GM23338 (cell line): ENCODE results near the gene FXN. TPM values are rescaled to one million over a fixed set of nuclear protein-coding genes. Genes with fewer than 3 reads are reported as not detected.

Experiments used
- ATAC-seq: fragments of 200-7000 bp; cut with Tn5 transposase; 3 replicates; pipeline ENCODE4 v1.9.1; 2020
- DNase-seq: peaks from one replicate; pipeline ENCODE4 v3.0.0-alpha.2; 2015; ENCODE audit warnings: low spot score
- H2AFZ ChIP-seq: fragments of 200-600 bp; sonication (generic); 2 replicates; pipeline ENCODE4 v1.8.0; 2016; ENCODE audit warnings: antibody characterized with exemption, mild to moderate bottlenecking, moderate library complexity
- H3F3A ChIP-seq: fragments of 200-600 bp; sonication (generic); replicated peaks from 2 replicates; pipeline ENCODE4 v1.8.0; 2017; ENCODE audit warnings: antibody characterized with exemption, mixed run types, low read depth
- H3K27ac ChIP-seq: fragments of 200-600 bp; sonication (generic); 2 replicates; pipeline ENCODE4 v1.6.1; 2016; ENCODE audit warnings: low read depth
- H3K27me3 ChIP-seq: fragments of 200-600 bp; sonication (generic); 2 replicates; pipeline ENCODE4 v1.8.0; 2016; ENCODE audit warnings: mild to moderate bottlenecking, mixed run types, moderate library complexity; ENCODE audit not compliant: insufficient read depth
- H3K36me3 ChIP-seq: fragments of 200-600 bp; sonication (generic); 2 replicates; pipeline ENCODE4 v1.8.0; 2016; ENCODE audit warnings: mild to moderate bottlenecking; ENCODE audit not compliant: insufficient read depth
- H3K4me1 ChIP-seq: fragments of 200-600 bp; sonication (generic); 2 replicates; pipeline ENCODE4 v1.8.0; 2016; ENCODE audit warnings: mild to moderate bottlenecking, moderate library complexity; ENCODE audit not compliant: insufficient read depth
- H3K4me2 ChIP-seq: fragments of 200-600 bp; sonication (generic); 2 replicates; pipeline ENCODE4 v1.7.1; 2017; ENCODE audit warnings: mixed run types
- H3K4me3 ChIP-seq: fragments of 200-600 bp; sonication (generic); 2 replicates; pipeline ENCODE4 v1.6.1; 2016; ENCODE audit warnings: mixed run types
- H3K79me2 ChIP-seq: fragments of 200-600 bp; sonication (generic); replicated peaks from 2 replicates; pipeline ENCODE4 v1.8.0; 2017; ENCODE audit warnings: mild to moderate bottlenecking; ENCODE audit not compliant: insufficient read depth
- H3K9me2 ChIP-seq: fragments of 200-600 bp; sonication (generic); 2 replicates; pipeline ENCODE4 v1.8.0; 2017; ENCODE audit not compliant: insufficient read depth
- H4K20me1 ChIP-seq: fragments of 200-600 bp; sonication (generic); replicated peaks from 2 replicates; pipeline ENCODE4 v1.8.0; 2017; ENCODE audit warnings: mild to moderate bottlenecking; ENCODE audit not compliant: insufficient read depth
- H3K27ac Mint-ChIP-seq: 2 replicates; pipeline ENCODE4 v1.8.0; 2020; ENCODE audit warnings: inconsistent platforms, mild to moderate bottlenecking, moderate library complexity, mixed read lengths
- H3K27me3 Mint-ChIP-seq: 3 replicates; pipeline ENCODE4 v1.8.0; 2022; ENCODE audit warnings: low read depth, mild to moderate bottlenecking, moderate library complexity, mixed read lengths, inconsistent platforms; ENCODE audit not compliant: insufficient read depth, poor library complexity
- H3K36me3 Mint-ChIP-seq: 3 replicates; pipeline ENCODE4 v1.8.0; 2021; ENCODE audit warnings: low read depth, mild to moderate bottlenecking, inconsistent platforms, moderate library complexity, mixed read lengths
- H3K4me1 Mint-ChIP-seq: 3 replicates; pipeline ENCODE4 v1.8.0; 2020; ENCODE audit warnings: mild to moderate bottlenecking, inconsistent platforms, mixed read lengths
- H3K4me3 Mint-ChIP-seq: 3 replicates; pipeline ENCODE4 v1.8.0; 2021; ENCODE audit warnings: moderate library complexity, mild to moderate bottlenecking, inconsistent platforms, mixed read lengths
- H3K9me3 Mint-ChIP-seq: 3 replicates; pipeline ENCODE4 v1.8.0; 2020; ENCODE audit warnings: moderate library complexity, mild to moderate bottlenecking, inconsistent platforms, mixed read lengths
- REST ChIP-seq: IDR thresholded peaks from one replicate; pipeline ENCODE4 v1.6.1; 2018; ENCODE audit warnings: antibody characterized with exemption; ENCODE audit not compliant: unreplicated experiment
- ZNF114 ChIP-seq: fragments of 250-450 bp; sonication (Bioruptor Pico); IDR thresholded peaks from 2 replicates; pipeline ENCODE4 v1.5.0; 2020; ENCODE audit warnings: mild to moderate bottlenecking, moderate library complexity
- ZNF331 ChIP-seq: fragments of 250-450 bp; sonication (Bioruptor Pico); IDR thresholded peaks from 2 replicates; pipeline ENCODE4 v1.5.0; 2020; ENCODE audit warnings: low read depth, mild to moderate bottlenecking, moderate library complexity
- polyA plus RNA-seq: library from polyadenylated mRNA; unstranded; fragments of >200 nt; fragmentation: Nextera tagmentation; extraction: Ambion mirVana; gene quantifications from 2 replicates; pipeline ENCODE4 v1.2.1, GENCODE V29; 2016
- total RNA-seq: library from RNA; depleted of rRNA; stranded (reverse); fragments of >200 nt; shearing (Covaris generic); gene quantifications from 2 replicates; pipeline ENCODE4 v1.2.3, GENCODE V29; 2014
- TF ChIP-seq, protein P1 (sequence below): fragments of 250-450 bp; sonication (Bioruptor Pico); IDR thresholded peaks from 2 replicates; pipeline ENCODE4 v1.5.0; 2020; ENCODE audit warnings: mild to moderate bottlenecking, moderate library complexity
- TF ChIP-seq, protein P2 (sequence below): IDR thresholded peaks from 2 replicates; pipeline ENCODE4 v1.6.1; 2016; ENCODE audit warnings: antibody characterized with exemption

FXN gene
- total and polyA plus RNA-seq, 2 experiments from 2014 or later = 26.1 to 66.4 TPM

- TF ChIP-seq, protein P1, sequence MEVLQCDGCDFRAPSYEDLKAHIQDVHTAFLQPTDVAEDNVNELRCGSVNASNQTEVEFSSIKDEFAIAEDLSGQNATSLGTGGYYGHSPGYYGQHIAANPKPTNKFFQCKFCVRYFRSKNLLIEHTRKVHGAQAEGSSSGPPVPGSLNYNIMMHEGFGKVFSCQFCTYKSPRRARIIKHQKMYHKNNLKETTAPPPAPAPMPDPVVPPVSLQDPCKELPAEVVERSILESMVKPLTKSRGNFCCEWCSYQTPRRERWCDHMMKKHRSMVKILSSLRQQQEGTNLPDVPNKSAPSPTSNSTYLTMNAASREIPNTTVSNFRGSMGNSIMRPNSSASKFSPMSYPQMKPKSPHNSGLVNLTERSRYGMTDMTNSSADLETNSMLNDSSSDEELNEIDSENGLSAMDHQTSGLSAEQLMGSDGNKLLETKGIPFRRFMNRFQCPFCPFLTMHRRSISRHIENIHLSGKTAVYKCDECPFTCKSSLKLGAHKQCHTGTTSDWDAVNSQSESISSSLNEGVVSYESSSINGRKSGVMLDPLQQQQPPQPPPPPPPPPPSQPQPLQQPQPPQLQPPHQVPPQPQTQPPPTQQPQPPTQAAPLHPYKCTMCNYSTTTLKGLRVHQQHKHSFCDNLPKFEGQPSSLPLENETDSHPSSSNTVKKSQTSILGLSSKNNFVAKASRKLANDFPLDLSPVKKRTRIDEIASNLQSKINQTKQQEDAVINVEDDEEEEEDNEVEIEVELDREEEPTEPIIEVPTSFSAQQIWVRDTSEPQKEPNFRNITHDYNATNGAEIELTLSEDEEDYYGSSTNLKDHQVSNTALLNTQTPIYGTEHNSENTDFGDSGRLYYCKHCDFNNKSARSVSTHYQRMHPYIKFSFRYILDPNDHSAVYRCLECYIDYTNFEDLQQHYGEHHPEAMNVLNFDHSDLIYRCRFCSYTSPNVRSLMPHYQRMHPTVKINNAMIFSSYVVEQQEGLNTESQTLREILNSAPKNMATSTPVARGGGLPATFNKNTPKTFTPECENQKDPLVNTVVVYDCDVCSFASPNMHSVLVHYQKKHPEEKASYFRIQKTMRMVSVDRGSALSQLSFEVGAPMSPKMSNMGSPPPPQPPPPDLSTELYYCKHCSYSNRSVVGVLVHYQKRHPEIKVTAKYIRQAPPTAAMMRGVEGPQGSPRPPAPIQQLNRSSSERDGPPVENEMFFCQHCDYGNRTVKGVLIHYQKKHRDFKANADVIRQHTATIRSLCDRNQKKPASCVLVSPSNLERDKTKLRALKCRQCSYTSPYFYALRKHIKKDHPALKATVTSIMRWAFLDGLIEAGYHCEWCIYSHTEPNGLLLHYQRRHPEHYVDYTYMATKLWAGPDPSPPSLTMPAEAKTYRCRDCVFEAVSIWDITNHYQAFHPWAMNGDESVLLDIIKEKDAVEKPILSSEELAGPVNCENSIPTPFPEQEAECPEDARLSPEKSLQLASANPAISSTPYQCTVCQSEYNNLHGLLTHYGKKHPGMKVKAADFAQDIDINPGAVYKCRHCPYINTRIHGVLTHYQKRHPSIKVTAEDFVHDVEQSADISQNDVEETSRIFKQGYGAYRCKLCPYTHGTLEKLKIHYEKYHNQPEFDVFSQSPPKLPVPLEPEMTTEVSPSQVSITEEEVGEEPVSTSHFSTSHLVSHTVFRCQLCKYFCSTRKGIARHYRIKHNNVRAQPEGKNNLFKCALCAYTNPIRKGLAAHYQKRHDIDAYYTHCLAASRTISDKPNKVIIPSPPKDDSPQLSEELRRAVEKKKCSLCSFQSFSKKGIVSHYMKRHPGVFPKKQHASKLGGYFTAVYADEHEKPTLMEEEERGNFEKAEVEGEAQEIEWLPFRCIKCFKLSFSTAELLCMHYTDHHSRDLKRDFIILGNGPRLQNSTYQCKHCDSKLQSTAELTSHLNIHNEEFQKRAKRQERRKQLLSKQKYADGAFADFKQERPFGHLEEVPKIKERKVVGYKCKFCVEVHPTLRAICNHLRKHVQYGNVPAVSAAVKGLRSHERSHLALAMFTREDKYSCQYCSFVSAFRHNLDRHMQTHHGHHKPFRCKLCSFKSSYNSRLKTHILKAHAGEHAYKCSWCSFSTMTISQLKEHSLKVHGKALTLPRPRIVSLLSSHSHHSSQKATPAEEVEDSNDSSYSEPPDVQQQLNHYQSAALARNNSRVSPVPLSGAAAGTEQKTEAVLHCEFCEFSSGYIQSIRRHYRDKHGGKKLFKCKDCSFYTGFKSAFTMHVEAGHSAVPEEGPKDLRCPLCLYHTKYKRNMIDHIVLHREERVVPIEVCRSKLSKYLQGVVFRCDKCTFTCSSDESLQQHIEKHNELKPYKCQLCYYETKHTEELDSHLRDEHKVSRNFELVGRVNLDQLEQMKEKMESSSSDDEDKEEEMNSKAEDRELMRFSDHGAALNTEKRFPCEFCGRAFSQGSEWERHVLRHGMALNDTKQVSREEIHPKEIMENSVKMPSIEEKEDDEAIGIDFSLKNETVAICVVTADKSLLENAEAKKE (CRISPR knock-in tag) = no peak
- no peak for TF ChIP-seq ZNF331 (CRISPR knock-in tag)
Measured at GRCh38 chr9:69137311-69137710, 101.8 kb downstream of the FXN start (continued).

DNA sequence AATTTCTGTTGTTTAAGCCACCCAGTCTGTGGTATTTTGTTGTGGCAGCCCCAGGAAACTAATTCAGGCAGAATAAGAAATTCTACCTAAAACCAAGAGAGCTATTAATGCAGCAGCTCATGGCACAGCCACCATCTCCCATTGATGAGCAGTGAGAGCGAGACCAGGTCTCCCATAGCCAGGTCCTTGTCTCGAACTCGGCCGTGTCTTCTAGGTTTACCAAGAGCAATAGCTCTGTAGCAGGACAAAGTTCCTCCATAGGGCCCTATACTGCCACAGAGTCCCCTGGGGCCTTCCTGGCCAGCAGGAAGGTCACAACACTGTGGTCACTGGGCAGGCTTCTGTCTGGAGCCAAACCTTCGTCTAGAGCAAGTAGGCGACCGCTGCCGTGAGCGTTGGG, 104.0 kb downstream of the FXN start:
- Histone ChIP-seq H3F3A (no peaks in the 10 kb centered on the region), H2AFZ (no peak overlapping the region), H4K20me1 (peaks cover 27% of the 10 kb centered on the region), H3K4me3 (no peak overlapping the region), H3K79me2 (peaks cover 98% of the 10 kb centered on the region), H3K9me2 (no peaks in the 10 kb centered on the region), H3K27ac (peak overlapping the region; percentile 65; the same call in 1 of the 2 replicates), H3K36me3 (peaks cover 8% of the 10 kb centered on the region; the same call in 1 of the 2 replicates), H3K27me3 (no peaks in the 10 kb centered on the region), H3K4me1 (peaks cover 18% of the 10 kb centered on the region), H3K4me2 (no peak overlapping the region)
- Mint-ChIP-seq H3K4me3 (no peak overlapping the region), H3K27ac (peak overlapping the region; percentile 4; the same call in 1 of the 2 replicates), H3K9me3 (no peaks in the 10 kb centered on the region), H3K27me3 (no peaks in the 10 kb centered on the region), H3K4me1 (peaks cover 19% of the 10 kb centered on the region), H3K36me3 (peaks cover 21% of the 10 kb centered on the region)
- ATAC-seq (no peak), DNase-seq (no peak)
- TF ChIP-seq, protein P2, sequence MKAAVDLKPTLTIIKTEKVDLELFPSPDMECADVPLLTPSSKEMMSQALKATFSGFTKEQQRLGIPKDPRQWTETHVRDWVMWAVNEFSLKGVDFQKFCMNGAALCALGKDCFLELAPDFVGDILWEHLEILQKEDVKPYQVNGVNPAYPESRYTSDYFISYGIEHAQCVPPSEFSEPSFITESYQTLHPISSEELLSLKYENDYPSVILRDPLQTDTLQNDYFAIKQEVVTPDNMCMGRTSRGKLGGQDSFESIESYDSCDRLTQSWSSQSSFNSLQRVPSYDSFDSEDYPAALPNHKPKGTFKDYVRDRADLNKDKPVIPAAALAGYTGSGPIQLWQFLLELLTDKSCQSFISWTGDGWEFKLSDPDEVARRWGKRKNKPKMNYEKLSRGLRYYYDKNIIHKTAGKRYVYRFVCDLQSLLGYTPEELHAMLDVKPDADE = no peak
- TF ChIP-seq REST = no peak
- TF ChIP-seq ZNF114 (CRISPR knock-in tag) = no peak
